ENCODE results near the gene TSPAN1. TPM values are rescaled to one million over a fixed set of nuclear protein-coding genes. Genes with fewer than 3 reads are reported as not detected.

The TSPAN1 gene, protein sequence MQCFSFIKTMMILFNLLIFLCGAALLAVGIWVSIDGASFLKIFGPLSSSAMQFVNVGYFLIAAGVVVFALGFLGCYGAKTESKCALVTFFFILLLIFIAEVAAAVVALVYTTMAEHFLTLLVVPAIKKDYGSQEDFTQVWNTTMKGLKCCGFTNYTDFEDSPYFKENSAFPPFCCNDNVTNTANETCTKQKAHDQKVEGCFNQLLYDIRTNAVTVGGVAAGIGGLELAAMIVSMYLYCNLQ
- under 1 TPM in 2 of 5 donors, not detected in 3; 0.53 to 0.54 TPM for total RNA-seq
- total RNA-seq (2013), result not detected
- 0 to 0.32 (median 0) reads per million in 29 experiments for total RNA-seq

GRCh38 chr1:46174448-46175231, at the start of gene TSPAN1:
Gene TSPAN1 (plus strand): TSS chr1:46175087. CDS start chr1:46181108, 6,021 bp downstream.
- 81% methylated on average over 7 of the region's 11 CpGs for WGBS (ENCODE audit: insufficient coverage)
- DNase-seq, result no peak
- H3K9me3 Mint-ChIP-seq, result no peaks in the 10 kb centered on the region
- no peak within 1 kb of the TSS for H3K27ac Mint-ChIP-seq
- H3K9me3 ChIP-seq, result no peaks in the 10 kb centered on the region
- peaks cover 0 to 17% of the 10 kb centered on the region in 2 experiments for H3K27me3 ChIP-seq (replicated peaks in 1 of 2; ENCODE audit: control insufficient read depth in 2 of 2, extremely low read depth in 1 of 2, insufficient read depth in 2 of 2, low read length in 1 of 2)
- POLR2A ChIA-PET, result no interaction called here
- peaks cover 3 to 4% of the 10 kb centered on the region in 2 donors for H3K27me3 Mint-ChIP-seq
- no peaks in the 10 kb centered on the region for H3K4me1 Mint-ChIP-seq
- no peak within 1 kb of the TSS for H3K4me3 Mint-ChIP-seq
- CTCF ChIA-PET, result no interaction called here
- H3K4me3 ChIP-seq (ENCODE audit: control insufficient read depth in 1 of 2, extremely low read depth in 1 of 2, low read length in 1 of 2), result no peak within 1 kb of the TSS
- H3K36me3 ChIP-seq (ENCODE audit: control insufficient read depth in 2 of 2, extremely low read depth in 1 of 2, insufficient read depth in 1 of 2, low read length in 1 of 2), result no peaks in the 10 kb centered on the region
- H3K36me3 Mint-ChIP-seq, result no peaks in the 10 kb centered on the region
- no peak within 1 kb of the TSS for H3K27ac ChIP-seq (ENCODE audit: low read length)
- H3K4me1 ChIP-seq (ENCODE audit: control insufficient read depth in 1 of 2, extremely low read depth in 1 of 2, insufficient read depth in 2 of 2, low read length in 2 of 2), result peaks cover 0 to 2% of the 10 kb centered on the region in 2 experiments
- no peak for ATAC-seq (replicated peaks in 1 of 4)

DNA sequence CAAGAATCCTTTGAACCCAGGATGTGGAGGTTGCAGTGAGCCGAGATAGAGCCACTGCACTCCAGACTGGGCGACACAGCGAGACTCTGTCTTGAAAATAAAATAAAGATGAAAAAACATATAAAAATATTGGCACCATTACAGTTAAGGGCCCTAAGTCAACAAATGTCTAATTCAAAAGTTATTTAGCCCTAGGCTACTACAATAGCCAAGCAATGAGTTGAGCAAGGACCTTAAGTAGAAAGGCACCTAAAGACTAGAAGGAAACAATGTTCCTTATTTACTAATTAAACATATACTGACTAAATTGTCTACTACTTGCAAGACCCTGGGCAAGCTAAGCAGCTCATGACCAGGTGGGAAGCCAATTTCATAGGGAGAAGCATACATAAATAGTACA, 46.5 kb upstream of the TSPAN1 start:
- H3K27me3 ChIP-seq (replicated peaks in 1 of 2; ENCODE audit: control insufficient read depth in 2 of 2, extremely low read depth in 1 of 2, insufficient read depth in 2 of 2, low read length in 1 of 2), result peaks cover 0 to 28% of the 10 kb centered on the region in 2 experiments
- H3K4me1 ChIP-seq (ENCODE audit: control insufficient read depth in 1 of 2, extremely low read depth in 1 of 2, insufficient read depth in 2 of 2, low read length in 2 of 2), result peaks cover 6 to 16% of the 10 kb centered on the region in 2 experiments
- no peak for ATAC-seq (replicated peaks in 1 of 4)
- no peaks in the 10 kb centered on the region for H3K36me3 Mint-ChIP-seq
- no peaks in the 10 kb centered on the region for H3K36me3 ChIP-seq (ENCODE audit: control insufficient read depth in 2 of 2, extremely low read depth in 1 of 2, insufficient read depth in 1 of 2, low read length in 1 of 2)
- H3K27me3 Mint-ChIP-seq, result peaks cover 31 to 44% of the 10 kb centered on the region in 2 donors
- no peak overlapping the region for H3K4me3 Mint-ChIP-seq
- H3K27ac Mint-ChIP-seq, result no peak overlapping the region
- no peaks in the 10 kb centered on the region for H3K9me3 ChIP-seq
- no peak overlapping the region for H3K4me3 ChIP-seq (ENCODE audit: control insufficient read depth in 1 of 2, extremely low read depth in 1 of 2, low read length in 1 of 2)
- H3K4me1 Mint-ChIP-seq, result peaks cover 19 to 30% (median 21%) of the 10 kb centered on the region in 3 donors
- no CpG with 5 or more reads among the region's 3 CpGs for whole genome bisulfite sequencing (ENCODE audit: insufficient coverage)
- no peaks in the 10 kb centered on the region for H3K9me3 Mint-ChIP-seq
- no peak for DNase-seq
- no peak overlapping the region for H3K27ac ChIP-seq (ENCODE audit: low read length)
- ChIA-PET CTCF (no interaction called here), POLR2A (no interaction called here)

- no peak overlapping the region for H3K27ac Mint-ChIP-seq
- H3K4me3 Mint-ChIP-seq, result no peak overlapping the region
These were observed 44.8 kb upstream of the TSPAN1 start for GRCh38 chr1:46130121-46130520.

GRCh38 chr1:46130606-46131005, 44.3 kb upstream of the TSPAN1 start:
- Histone ChIP-seq H3K9me3 (no peaks in the 10 kb centered on the region), H3K4me3 (ENCODE audit: control insufficient read depth in 1 of 2, extremely low read depth in 1 of 2, low read length in 1 of 2) (no peak overlapping the region), H3K4me1 (ENCODE audit: control insufficient read depth in 1 of 2, extremely low read depth in 1 of 2, insufficient read depth in 2 of 2, low read length in 2 of 2) (peaks cover 6 to 19% of the 10 kb centered on the region in 2 experiments), H3K27ac (ENCODE audit: low read length) (no peak overlapping the region), H3K27me3 (replicated peaks in 1 of 2; ENCODE audit: control insufficient read depth in 2 of 2, extremely low read depth in 1 of 2, insufficient read depth in 2 of 2, low read length in 1 of 2) (peaks cover 0 to 30% of the 10 kb centered on the region in 2 experiments), H3K36me3 (ENCODE audit: control insufficient read depth in 2 of 2, extremely low read depth in 1 of 2, insufficient read depth in 1 of 2, low read length in 1 of 2) (no peaks in the 10 kb centered on the region)
- peaks cover 26 to 38% (median 29%) of the 10 kb centered on the region in 3 donors for H3K4me1 Mint-ChIP-seq
- no peak overlapping the region for H3K4me3 Mint-ChIP-seq
- peaks cover 38 to 41% of the 10 kb centered on the region in 2 donors for H3K27me3 Mint-ChIP-seq
- no peak for ATAC-seq (replicated peaks in 1 of 4)
- POLR2A ChIA-PET, result no interaction called here
- H3K36me3 Mint-ChIP-seq, result no peaks in the 10 kb centered on the region
- 57% methylated on average over 2 of the region's 5 CpGs for WGBS (ENCODE audit: insufficient coverage)
- no peak for DNase-seq
- CTCF ChIA-PET, result interaction anchor here in 1 of 2 donors (1.3 kb wide), 1 partner anchor 51 kb away, joined by 3 read pairs; no protein-coding TSS in a partner anchor
- H3K27ac Mint-ChIP-seq, result no peak overlapping the region
- H3K9me3 Mint-ChIP-seq, result no peaks in the 10 kb centered on the region

More at GRCh38 chr1:46130121-46130520, 44.8 kb upstream of the TSPAN1 start:
- peaks cover 38 to 43% of the 10 kb centered on the region in 2 donors for H3K27me3 Mint-ChIP-seq
- Histone ChIP-seq H3K4me1 (ENCODE audit: control insufficient read depth in 1 of 2, extremely low read depth in 1 of 2, insufficient read depth in 2 of 2, low read length in 2 of 2) (peaks cover 6 to 19% of the 10 kb centered on the region in 2 experiments), H3K27ac (ENCODE audit: low read length) (no peak overlapping the region), H3K27me3 (replicated peaks in 1 of 2; ENCODE audit: control insufficient read depth in 2 of 2, extremely low read depth in 1 of 2, insufficient read depth in 2 of 2, low read length in 1 of 2) (peaks cover 0 to 30% of the 10 kb centered on the region in 2 experiments), H3K9me3 (no peaks in the 10 kb centered on the region), H3K4me3 (ENCODE audit: control insufficient read depth in 1 of 2, extremely low read depth in 1 of 2, low read length in 1 of 2) (no peak overlapping the region), H3K36me3 (ENCODE audit: control insufficient read depth in 2 of 2, extremely low read depth in 1 of 2, insufficient read depth in 1 of 2, low read length in 1 of 2) (no peaks in the 10 kb centered on the region)
- ATAC-seq (replicated peaks in 1 of 4) (no peak), DNase-seq (no peak)
- ChIA-PET CTCF (interaction anchor here in 1 of 2 donors (1.3 kb wide), 1 partner anchor 52 kb away, joined by 3 read pairs; no protein-coding TSS in a partner anchor), POLR2A (no interaction called here)
- peaks cover 26 to 38% (median 29%) of the 10 kb centered on the region in 3 donors for H3K4me1 Mint-ChIP-seq
- no peaks in the 10 kb centered on the region for H3K36me3 Mint-ChIP-seq
- WGBS (ENCODE audit: insufficient coverage), result no CpG with 5 or more reads among the region's 1 CpG
- no peaks in the 10 kb centered on the region for H3K9me3 Mint-ChIP-seq

DNA sequence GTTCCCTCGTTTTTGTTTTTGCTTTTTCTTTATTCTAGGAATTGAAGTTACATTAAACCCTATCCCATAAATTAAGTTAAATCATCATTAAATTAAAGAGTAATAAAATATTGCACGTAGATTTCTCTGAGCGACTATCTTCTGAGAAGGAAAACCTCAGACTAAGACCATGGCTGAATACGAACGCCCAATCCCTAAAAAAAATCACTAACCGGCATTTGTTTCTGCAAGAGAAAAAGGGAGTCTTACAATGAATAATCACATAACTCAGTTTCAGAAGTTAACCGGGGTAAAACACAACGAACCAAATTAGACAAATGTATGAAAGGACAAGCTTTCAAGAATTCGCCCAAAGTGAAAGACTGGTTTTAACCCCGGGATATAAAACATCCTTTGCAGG, 43.8 kb upstream of the TSPAN1 start:
- CTCF ChIA-PET, result no interaction called here
- ATAC-seq (replicated peaks in 1 of 4) (no peak), DNase-seq (no peak)
- H3K27ac ChIP-seq (ENCODE audit: low read length), result no peak overlapping the region
- no peaks in the 10 kb centered on the region for H3K9me3 Mint-ChIP-seq
- H3K4me1 ChIP-seq (ENCODE audit: control insufficient read depth in 1 of 2, extremely low read depth in 1 of 2, insufficient read depth in 2 of 2, low read length in 2 of 2), result peaks cover 6 to 19% of the 10 kb centered on the region in 2 experiments
- no peak overlapping the region for H3K27ac Mint-ChIP-seq
- peaks cover 26 to 38% (median 29%) of the 10 kb centered on the region in 3 donors for H3K4me1 Mint-ChIP-seq
- peaks cover 0 to 30% of the 10 kb centered on the region in 2 experiments for H3K27me3 ChIP-seq (replicated peaks in 1 of 2; ENCODE audit: control insufficient read depth in 2 of 2, extremely low read depth in 1 of 2, insufficient read depth in 2 of 2, low read length in 1 of 2)
- peak overlapping the region in 1 of 2 donors; percentile 25 for H3K4me3 ChIP-seq (ENCODE audit: control insufficient read depth in 1 of 2, extremely low read depth in 1 of 2, low read length in 1 of 2)
- H3K36me3 Mint-ChIP-seq, result no peaks in the 10 kb centered on the region
- peaks cover 40 to 41% of the 10 kb centered on the region in 2 donors for H3K27me3 Mint-ChIP-seq
- H3K4me3 Mint-ChIP-seq, result peak overlapping the region; percentile 89 to 95 (median 92)
- POLR2A ChIA-PET, result no interaction called here
- H3K36me3 ChIP-seq (ENCODE audit: control insufficient read depth in 2 of 2, extremely low read depth in 1 of 2, insufficient read depth in 1 of 2, low read length in 1 of 2), result no peaks in the 10 kb centered on the region
- WGBS (ENCODE audit: insufficient coverage), result 29% methylated on average over 3 of the region's 10 CpGs
- H3K9me3 ChIP-seq, result no peaks in the 10 kb centered on the region

GRCh38 chr1:46131712-46132528, 43.0 kb upstream of the TSPAN1 start:
- H3K4me1 ChIP-seq (ENCODE audit: control insufficient read depth in 1 of 2, extremely low read depth in 1 of 2, insufficient read depth in 2 of 2, low read length in 2 of 2), result peaks cover 6 to 19% of the 10 kb centered on the region in 2 experiments
- ChIA-PET POLR2A (no interaction called here), CTCF (no interaction called here)
- no peaks in the 10 kb centered on the region for H3K9me3 ChIP-seq
- 0% methylated on average over 14 of the region's 38 CpGs for WGBS (ENCODE audit: insufficient coverage)
- Mint-ChIP-seq H3K4me3 (peak overlapping the region; percentile 89 to 95 (median 92)), H3K27me3 (peaks cover 41 to 47% of the 10 kb centered on the region in 2 donors), H3K27ac (peak overlapping the region; percentile 16 to 53), H3K9me3 (no peaks in the 10 kb centered on the region), H3K36me3 (no peaks in the 10 kb centered on the region), H3K4me1 (peaks cover 26 to 38% (median 29%) of the 10 kb centered on the region in 3 donors)
- H3K4me3 ChIP-seq (ENCODE audit: control insufficient read depth in 1 of 2, extremely low read depth in 1 of 2, low read length in 1 of 2), result peak overlapping the region; percentile 81 to 92
- DNase-seq, result peak in 30 of 35 experiments; percentile 1 to 59 (median 20)
- peak in 1 of 4 experiments; percentile 36 for ATAC-seq (replicated peaks in 1 of 4)
- peaks cover 0 to 30% of the 10 kb centered on the region in 2 experiments for H3K27me3 ChIP-seq (replicated peaks in 1 of 2; ENCODE audit: control insufficient read depth in 2 of 2, extremely low read depth in 1 of 2, insufficient read depth in 2 of 2, low read length in 1 of 2)
- peak overlapping the region; percentile 86 for H3K27ac ChIP-seq (ENCODE audit: low read length)
- H3K36me3 ChIP-seq (ENCODE audit: control insufficient read depth in 2 of 2, extremely low read depth in 1 of 2, insufficient read depth in 1 of 2, low read length in 1 of 2), result no peaks in the 10 kb centered on the region
